Lower leg skin (tissue), 3 donors: Measurements from ENCODE around the gene GALNS.

Experiments used
- POLR2A ChIP-seq, 2 donors: fragments of 450-650 bp; IDR thresholded peaks; one replicate each; pipeline ENCODE4 v1.6.1; 2016 to 2017; ENCODE audit warnings: antibody characterized with exemption in 2 of 2, mild to moderate bottlenecking in 1 of 2, moderate library complexity in 1 of 2
- TF ChIP-seq, protein P1 (sequence below), 3 donors: fragments of 450-650 bp; IDR thresholded peaks; one replicate each; pipeline ENCODE4 v1.5.1; 2016; ENCODE audit warnings: antibody characterized with exemption in 3 of 3, mild to moderate bottlenecking in 3 of 3, moderate library complexity in 2 of 3

DNA sequence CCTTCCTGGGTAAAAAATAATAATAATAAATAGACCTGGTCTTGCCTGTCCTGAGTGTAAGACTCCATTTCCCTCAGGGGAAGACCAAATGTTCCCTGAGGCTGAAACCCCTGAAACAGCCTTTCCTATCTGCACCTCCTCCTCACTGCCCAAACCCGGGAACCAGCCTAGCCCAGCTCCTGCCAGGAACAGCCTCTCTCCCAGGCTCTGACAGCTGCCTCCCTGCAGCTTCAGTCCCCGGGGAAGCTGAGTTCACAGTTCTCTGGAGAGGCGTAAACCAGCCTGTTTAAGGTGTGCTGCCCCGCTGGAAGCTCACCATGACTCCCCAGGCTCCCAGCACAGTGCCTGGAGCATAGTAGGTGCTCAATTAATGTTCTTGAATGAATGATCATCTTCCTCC lies 60.5 kb downstream of the GALNS start:
- TF ChIP-seq POLR2A (IDR thresholded peaks at IDR 0.05): no peak
- TF ChIP-seq, protein P1, sequence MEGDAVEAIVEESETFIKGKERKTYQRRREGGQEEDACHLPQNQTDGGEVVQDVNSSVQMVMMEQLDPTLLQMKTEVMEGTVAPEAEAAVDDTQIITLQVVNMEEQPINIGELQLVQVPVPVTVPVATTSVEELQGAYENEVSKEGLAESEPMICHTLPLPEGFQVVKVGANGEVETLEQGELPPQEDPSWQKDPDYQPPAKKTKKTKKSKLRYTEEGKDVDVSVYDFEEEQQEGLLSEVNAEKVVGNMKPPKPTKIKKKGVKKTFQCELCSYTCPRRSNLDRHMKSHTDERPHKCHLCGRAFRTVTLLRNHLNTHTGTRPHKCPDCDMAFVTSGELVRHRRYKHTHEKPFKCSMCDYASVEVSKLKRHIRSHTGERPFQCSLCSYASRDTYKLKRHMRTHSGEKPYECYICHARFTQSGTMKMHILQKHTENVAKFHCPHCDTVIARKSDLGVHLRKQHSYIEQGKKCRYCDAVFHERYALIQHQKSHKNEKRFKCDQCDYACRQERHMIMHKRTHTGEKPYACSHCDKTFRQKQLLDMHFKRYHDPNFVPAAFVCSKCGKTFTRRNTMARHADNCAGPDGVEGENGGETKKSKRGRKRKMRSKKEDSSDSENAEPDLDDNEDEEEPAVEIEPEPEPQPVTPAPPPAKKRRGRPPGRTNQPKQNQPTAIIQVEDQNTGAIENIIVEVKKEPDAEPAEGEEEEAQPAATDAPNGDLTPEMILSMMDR (IDR thresholded peaks at IDR 0.05): no peak
